Measurements from ENCODE around the gene CLIP2.

DNA sequence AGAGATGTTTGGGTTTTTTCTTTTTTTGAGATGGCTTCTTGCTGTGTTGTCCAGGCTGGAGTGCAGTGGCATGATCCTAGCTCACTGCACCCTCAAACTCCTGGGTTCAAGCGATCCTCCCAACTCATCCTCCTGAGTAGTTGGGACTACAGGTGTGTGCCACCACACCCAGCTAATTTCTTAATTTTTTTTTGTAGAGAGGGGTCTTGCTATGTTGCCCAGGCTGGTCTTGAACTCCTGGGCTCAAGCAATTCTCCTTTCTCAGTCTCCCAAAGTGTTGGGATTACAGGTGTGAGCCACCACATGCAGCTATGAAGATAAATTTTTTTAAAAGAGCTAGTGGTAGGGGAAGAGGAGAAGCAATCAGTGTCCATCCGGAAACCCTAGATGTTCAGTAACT lies 56.8 kb downstream of the CLIP2 start:
- no peak for TF ChIP-seq POLR2A (IDR thresholded peaks at IDR 0.05)
- TF ChIP-seq, protein P1, sequence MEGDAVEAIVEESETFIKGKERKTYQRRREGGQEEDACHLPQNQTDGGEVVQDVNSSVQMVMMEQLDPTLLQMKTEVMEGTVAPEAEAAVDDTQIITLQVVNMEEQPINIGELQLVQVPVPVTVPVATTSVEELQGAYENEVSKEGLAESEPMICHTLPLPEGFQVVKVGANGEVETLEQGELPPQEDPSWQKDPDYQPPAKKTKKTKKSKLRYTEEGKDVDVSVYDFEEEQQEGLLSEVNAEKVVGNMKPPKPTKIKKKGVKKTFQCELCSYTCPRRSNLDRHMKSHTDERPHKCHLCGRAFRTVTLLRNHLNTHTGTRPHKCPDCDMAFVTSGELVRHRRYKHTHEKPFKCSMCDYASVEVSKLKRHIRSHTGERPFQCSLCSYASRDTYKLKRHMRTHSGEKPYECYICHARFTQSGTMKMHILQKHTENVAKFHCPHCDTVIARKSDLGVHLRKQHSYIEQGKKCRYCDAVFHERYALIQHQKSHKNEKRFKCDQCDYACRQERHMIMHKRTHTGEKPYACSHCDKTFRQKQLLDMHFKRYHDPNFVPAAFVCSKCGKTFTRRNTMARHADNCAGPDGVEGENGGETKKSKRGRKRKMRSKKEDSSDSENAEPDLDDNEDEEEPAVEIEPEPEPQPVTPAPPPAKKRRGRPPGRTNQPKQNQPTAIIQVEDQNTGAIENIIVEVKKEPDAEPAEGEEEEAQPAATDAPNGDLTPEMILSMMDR (IDR thresholded peaks at IDR 0.05) = no peak

Data from Peyer's patch (tissue), 4 donors.